ENCODE measurements around the gene BCAT1. TPM values are rescaled to one million over a fixed set of nuclear protein-coding genes. Genes with fewer than 3 reads are reported as not detected.

BCAT1 gene
- total RNA-seq, 4 donors from 2014 or later, result 3.9 to 36.3 (median 13.7) TPM

GRCh38 chr12:24979329-24979728 lies 30.4 kb upstream of the BCAT1 start:
- no peaks in the 10 kb centered on the region for H3K27me3 ChIP-seq
- H3K4me1 ChIP-seq, result no peaks in the 10 kb centered on the region
- no peaks in the 10 kb centered on the region for H3K9me3 ChIP-seq
- H3K4me3 ChIP-seq, result no peak overlapping the region
- no peak overlapping the region for H3K27ac ChIP-seq
- DNase-seq, result no peak
- TF ChIP-seq POLR2A (IDR thresholded peaks at IDR 0.05) (no peak), CTCF (IDR thresholded peaks at IDR 0.05) (no peak)
- no peaks in the 10 kb centered on the region for H3K36me3 ChIP-seq

- Histone ChIP-seq H3K4me1 (no peaks in the 10 kb centered on the region), H3K27me3 (no peaks in the 10 kb centered on the region), H3K27ac (no peak overlapping the region), H3K4me3 (no peak overlapping the region), H3K9me3 (no peaks in the 10 kb centered on the region), H3K36me3 (no peaks in the 10 kb centered on the region)
- no peak for DNase-seq
- TF ChIP-seq POLR2A (IDR thresholded peaks at IDR 0.05), result no peak
- no peak for TF ChIP-seq CTCF (IDR thresholded peaks at IDR 0.05)
These were observed 28.8 kb upstream of the BCAT1 start for GRCh38 chr12:24977711-24978110.

DNA sequence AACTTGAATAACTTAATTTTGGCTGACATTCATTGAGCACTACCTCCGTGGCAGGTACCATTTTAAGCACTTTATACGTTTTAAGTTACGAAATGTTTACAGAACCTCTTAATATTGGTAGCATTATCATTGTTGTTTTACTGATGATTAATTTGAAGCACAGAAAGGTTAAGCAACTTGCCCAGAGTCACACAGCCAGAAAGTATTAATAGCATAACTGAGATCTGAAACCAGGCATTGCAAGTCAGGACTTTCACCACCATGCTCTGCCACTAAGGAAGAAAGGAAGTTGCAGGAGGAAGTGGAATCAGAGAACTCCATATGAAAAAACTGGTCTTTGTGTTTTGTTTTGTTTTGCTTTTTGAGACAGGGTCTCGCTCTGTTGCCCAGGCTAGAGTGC lies 28.2 kb upstream of the BCAT1 start:
- no peak for TF ChIP-seq POLR2A (IDR thresholded peaks at IDR 0.05)
- TF ChIP-seq CTCF (IDR thresholded peaks at IDR 0.05), result no peak
- Histone ChIP-seq H3K27me3 (no peaks in the 10 kb centered on the region), H3K4me3 (no peak overlapping the region), H3K4me1 (no peaks in the 10 kb centered on the region), H3K9me3 (no peaks in the 10 kb centered on the region), H3K27ac (no peak overlapping the region), H3K36me3 (no peaks in the 10 kb centered on the region)
- no peak for DNase-seq

- Histone ChIP-seq H3K4me3 (no peak overlapping the region), H3K27me3 (no peaks in the 10 kb centered on the region), H3K9me3 (no peaks in the 10 kb centered on the region), H3K36me3 (no peaks in the 10 kb centered on the region), H3K4me1 (no peaks in the 10 kb centered on the region), H3K27ac (no peak overlapping the region)
- DNase-seq, result no peak
- TF ChIP-seq POLR2A (IDR thresholded peaks at IDR 0.05) (no peak), CTCF (IDR thresholded peaks at IDR 0.05) (no peak)
These were observed 26.5 kb upstream of the BCAT1 start for GRCh38 chr12:24975425-24975824.

- no peak overlapping the region for H3K4me3 ChIP-seq
- H3K27ac ChIP-seq, result no peak overlapping the region
- no peak for DNase-seq
- no peaks in the 10 kb centered on the region for H3K9me3 ChIP-seq
- H3K36me3 ChIP-seq, result no peaks in the 10 kb centered on the region
- H3K4me1 ChIP-seq, result no peaks in the 10 kb centered on the region
- TF ChIP-seq POLR2A (IDR thresholded peaks at IDR 0.05) (no peak), CTCF (IDR thresholded peaks at IDR 0.05) (no peak)
- H3K27me3 ChIP-seq, result no peaks in the 10 kb centered on the region
These were observed 25.3 kb upstream of the BCAT1 start for GRCh38 chr12:24974216-24974615.

DNA sequence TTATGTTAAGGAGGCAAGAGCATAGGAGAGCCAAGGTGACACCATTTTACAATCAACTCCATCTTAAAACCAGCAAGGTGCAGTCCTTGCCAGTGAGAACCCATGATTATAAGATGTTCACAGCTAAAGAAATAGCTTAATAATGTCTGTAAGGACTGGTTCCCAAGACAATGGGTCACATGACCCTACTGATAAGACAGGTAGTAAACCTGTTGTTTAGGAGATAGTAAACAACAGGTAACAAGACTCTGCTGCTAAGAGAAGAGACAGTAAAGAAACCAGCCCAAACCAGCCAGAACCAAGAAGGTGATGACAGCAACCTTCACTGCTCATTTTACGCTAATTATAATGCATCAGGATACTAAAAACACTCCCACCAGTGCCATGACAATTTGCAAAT lies 23.2 kb upstream of the BCAT1 start:
- H3K4me3 ChIP-seq, result no peak overlapping the region
- no peak for DNase-seq
- no peak overlapping the region for H3K27ac ChIP-seq
- H3K27me3 ChIP-seq, result no peaks in the 10 kb centered on the region
- TF ChIP-seq POLR2A (IDR thresholded peaks at IDR 0.05) (no peak), CTCF (IDR thresholded peaks at IDR 0.05) (no peak)
- H3K36me3 ChIP-seq, result no peaks in the 10 kb centered on the region
- H3K9me3 ChIP-seq, result no peaks in the 10 kb centered on the region
- no peaks in the 10 kb centered on the region for H3K4me1 ChIP-seq

Data from Peyer's patch (tissue), 4 donors.